Esophagus muscularis mucosa (tissue), 3 donors: ENCODE measurements around the gene WDR47.

Experiments
- POLR2A ChIP-seq: fragments of 450-650 bp; IDR thresholded peaks from one replicate; pipeline ENCODE4 v1.6.1; 2017; ENCODE audit warnings: antibody characterized with exemption, moderate library complexity, mild to moderate bottlenecking, low read depth
- POLR2AphosphoS5 ChIP-seq, 2 donors: sonication (generic); formaldehyde crosslinking; IDR thresholded peaks; one replicate each; pipeline ENCODE4 v1.6.1; 2017; ENCODE audit warnings: antibody characterized with exemption in 2 of 2
- TF ChIP-seq, protein P1 (sequence below), 3 experiments: fragments of 200-600 bp in 2 of 3; fragments of 450-650 bp in 1 of 3; sonication (generic) in 2 of 3; IDR thresholded peaks; one replicate each; pipeline ENCODE4 v1.5.1; 2017 to 2019; ENCODE audit warnings: antibody characterized with exemption in 3 of 3, mild to moderate bottlenecking in 2 of 3, moderate library complexity in 1 of 3

DNA sequence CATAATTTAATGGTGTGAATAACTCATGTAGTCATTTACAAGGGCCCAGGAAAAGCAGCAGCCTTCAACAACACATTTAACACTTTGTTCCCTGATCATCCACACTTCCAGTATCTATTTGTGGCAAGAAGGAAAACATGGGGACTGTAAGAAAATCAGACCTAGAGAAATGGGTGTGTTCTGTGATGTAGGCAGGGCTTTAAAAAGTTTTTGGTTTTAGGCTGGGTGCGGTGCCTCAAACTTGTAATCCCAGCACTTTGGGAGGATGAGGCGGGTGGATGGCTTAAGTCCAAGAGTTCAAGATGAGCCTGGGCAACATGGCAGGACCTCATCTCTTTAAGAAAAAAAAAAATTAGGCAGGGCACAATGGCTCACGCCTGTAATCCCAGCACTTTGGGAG, 14.2 kb upstream of the WDR47 start:
- TF ChIP-seq, protein P1, sequence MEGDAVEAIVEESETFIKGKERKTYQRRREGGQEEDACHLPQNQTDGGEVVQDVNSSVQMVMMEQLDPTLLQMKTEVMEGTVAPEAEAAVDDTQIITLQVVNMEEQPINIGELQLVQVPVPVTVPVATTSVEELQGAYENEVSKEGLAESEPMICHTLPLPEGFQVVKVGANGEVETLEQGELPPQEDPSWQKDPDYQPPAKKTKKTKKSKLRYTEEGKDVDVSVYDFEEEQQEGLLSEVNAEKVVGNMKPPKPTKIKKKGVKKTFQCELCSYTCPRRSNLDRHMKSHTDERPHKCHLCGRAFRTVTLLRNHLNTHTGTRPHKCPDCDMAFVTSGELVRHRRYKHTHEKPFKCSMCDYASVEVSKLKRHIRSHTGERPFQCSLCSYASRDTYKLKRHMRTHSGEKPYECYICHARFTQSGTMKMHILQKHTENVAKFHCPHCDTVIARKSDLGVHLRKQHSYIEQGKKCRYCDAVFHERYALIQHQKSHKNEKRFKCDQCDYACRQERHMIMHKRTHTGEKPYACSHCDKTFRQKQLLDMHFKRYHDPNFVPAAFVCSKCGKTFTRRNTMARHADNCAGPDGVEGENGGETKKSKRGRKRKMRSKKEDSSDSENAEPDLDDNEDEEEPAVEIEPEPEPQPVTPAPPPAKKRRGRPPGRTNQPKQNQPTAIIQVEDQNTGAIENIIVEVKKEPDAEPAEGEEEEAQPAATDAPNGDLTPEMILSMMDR (IDR thresholded peaks at IDR 0.05) = no peak
- TF ChIP-seq POLR2A (no peak), POLR2AphosphoS5 (IDR thresholded peaks at IDR 0.05) (no peak)
